H9 (cell line): ENCODE results near the gene CHCHD3. TPM values are rescaled to one million over a fixed set of nuclear protein-coding genes. Genes with fewer than 3 reads are reported as not detected.

ENCODE experiments used
- DNase-seq: peaks from one replicate; pipeline ENCODE4 v3.0.0-alpha.2; 2017
- H2AFZ ChIP-seq: one replicate; pipeline ENCODE4 v1.6.1; 2013; ENCODE audit warnings: mild to moderate bottlenecking, low read length, control low read depth, moderate library complexity
- H2AK5ac ChIP-seq: 2 replicates; pipeline ENCODE4 v1.6.1; 2013; ENCODE audit warnings: low read length, control low read depth, mixed read lengths; ENCODE audit not compliant: insufficient read length
- H2BK120ac ChIP-seq: one replicate; pipeline ENCODE4 v1.6.1; 2013; ENCODE audit warnings: low read depth, mild to moderate bottlenecking, low read length, control low read depth, inconsistent platforms; ENCODE audit not compliant: poor library complexity, severe bottlenecking
- H2BK12ac ChIP-seq: 2 replicates; pipeline ENCODE4 v1.6.1; 2013; ENCODE audit warnings: low read length, control low read depth, mixed read lengths, low read depth; ENCODE audit not compliant: insufficient read length
- H2BK15ac ChIP-seq: 2 replicates; pipeline ENCODE4 v1.6.1; 2013; ENCODE audit warnings: low read depth, low read length, control low read depth
- H2BK20ac ChIP-seq: one replicate; pipeline ENCODE4 v1.6.1; 2013; ENCODE audit warnings: low read depth, mild to moderate bottlenecking, low read length, control low read depth, inconsistent platforms; ENCODE audit not compliant: poor library complexity, severe bottlenecking
- H2BK5ac ChIP-seq: 2 replicates; pipeline ENCODE4 v1.6.1; 2013; ENCODE audit warnings: low read length, control low read depth, mixed read lengths; ENCODE audit not compliant: insufficient read length
- H3K14ac ChIP-seq: 2 replicates; pipeline ENCODE4 v1.6.1; 2013; ENCODE audit warnings: low read length, control low read depth; ENCODE audit not compliant: insufficient read depth
- H3K18ac ChIP-seq: 2 replicates; pipeline ENCODE4 v1.6.1; 2013; ENCODE audit warnings: low read depth, mild to moderate bottlenecking, mixed read lengths, low read length, control low read depth; ENCODE audit not compliant: insufficient read length
- H3K23ac ChIP-seq: 2 replicates; pipeline ENCODE4 v1.6.1; 2013; ENCODE audit warnings: low read length, control low read depth, mixed read lengths, low read depth; ENCODE audit not compliant: insufficient read length
- H3K23me2 ChIP-seq: 2 replicates; pipeline ENCODE4 v1.6.1; 2013; ENCODE audit warnings: low read depth, mild to moderate bottlenecking, mixed read lengths, low read length, control low read depth; ENCODE audit not compliant: insufficient read length, poor library complexity, severe bottlenecking
- H3K27ac ChIP-seq: 2 replicates; pipeline ENCODE4 v1.5.1; 2013; ENCODE audit warnings: low read length, control low read depth, mixed read lengths, low read depth; ENCODE audit not compliant: insufficient read length
- H3K27me3 ChIP-seq: 2 replicates; pipeline ENCODE4 v1.6.1; 2013; ENCODE audit warnings: low read length, control low read depth, inconsistent platforms; ENCODE audit not compliant: insufficient read depth
- H3K4ac ChIP-seq: 2 replicates; pipeline ENCODE4 v1.6.1; 2013; ENCODE audit warnings: low read depth, mild to moderate bottlenecking, control low read depth, inconsistent platforms, low read length, moderate library complexity
- H3K4me1 ChIP-seq: 2 replicates; pipeline ENCODE4 v1.6.1; 2013; ENCODE audit warnings: low read length, control low read depth, inconsistent platforms; ENCODE audit not compliant: insufficient read depth
- H3K4me2 ChIP-seq: 2 replicates; pipeline ENCODE4 v1.6.1; 2013; ENCODE audit warnings: low read length, control low read depth, mixed read lengths; ENCODE audit not compliant: insufficient read length, insufficient read depth
- H3K56ac ChIP-seq: 2 replicates; pipeline ENCODE4 v1.6.1; 2013; ENCODE audit warnings: low read depth, mild to moderate bottlenecking, mixed read lengths, low read length, control low read depth; ENCODE audit not compliant: insufficient read length
- H3K79me1 ChIP-seq: 2 replicates; pipeline ENCODE4 v1.6.1; 2013; ENCODE audit warnings: low read depth, mild to moderate bottlenecking, moderate library complexity, low read length, control low read depth, inconsistent platforms; ENCODE audit not compliant: insufficient read depth, poor library complexity, severe bottlenecking
- H3K79me2 ChIP-seq: 2 replicates; pipeline ENCODE4 v1.6.1; 2013; ENCODE audit warnings: low read length, control low read depth, inconsistent platforms; ENCODE audit not compliant: insufficient read depth
- H3K9ac ChIP-seq: 2 replicates; pipeline ENCODE4 v1.6.1; 2013; ENCODE audit warnings: low read length, control low read depth, mixed read lengths; ENCODE audit not compliant: insufficient read length; ENCODE audit errors: extremely low read depth
- H3K9me3 ChIP-seq: one replicate; pipeline ENCODE4 v1.6.1; 2013; ENCODE audit warnings: low read depth, low read length, inconsistent platforms; ENCODE audit not compliant: control insufficient read depth
- H3T11ph ChIP-seq: one replicate; pipeline ENCODE4 v1.6.1; 2013; ENCODE audit warnings: mild to moderate bottlenecking, low read length, control low read depth, inconsistent platforms
- H4K20me1 ChIP-seq: one replicate; pipeline ENCODE4 v1.6.1; 2013; ENCODE audit not compliant: control insufficient read depth, insufficient read length, insufficient read depth
- H4K5ac ChIP-seq: 2 replicates; pipeline ENCODE4 v1.6.1; 2013; ENCODE audit warnings: low read depth, mild to moderate bottlenecking, mixed read lengths, low read length, control low read depth; ENCODE audit not compliant: insufficient read length
- H4K8ac ChIP-seq: replicated peaks from 2 replicates; pipeline ENCODE4 v1.6.1; 2013; ENCODE audit warnings: low read length, control low read depth, mixed read lengths, low read depth; ENCODE audit not compliant: insufficient read length
- H4K91ac ChIP-seq: 2 replicates; pipeline ENCODE4 v1.6.1; 2013; ENCODE audit warnings: low read depth, mild to moderate bottlenecking, moderate library complexity, mixed read lengths, low read length, control low read depth; ENCODE audit not compliant: insufficient read length
- H3K27ac Mint-ChIP-seq, 3 experiments: 2 replicates in 2 of 3; 3 replicates in 1 of 3; pipeline ENCODE4 v1.8.0; 2020 to 2021; ENCODE audit warnings: mixed read lengths in 3 of 3, mild to moderate bottlenecking in 1 of 3, moderate library complexity in 1 of 3
- H3K27me3 Mint-ChIP-seq: 2 replicates; pipeline ENCODE4 v1.8.0; 2021; ENCODE audit warnings: low read depth, mild to moderate bottlenecking, moderate library complexity, mixed read lengths
- H3K36me3 Mint-ChIP-seq, 3 experiments: 2 replicates in 2 of 3; 3 replicates in 1 of 3; pipeline ENCODE4 v1.8.0; 2020 to 2021; ENCODE audit warnings: low read depth in 3 of 3, mixed read lengths in 3 of 3; ENCODE audit not compliant: insufficient read depth in 1 of 3
- H3K4me1 Mint-ChIP-seq, 2 experiments: 2 replicates each; pipeline ENCODE4 v1.8.0; 2020; ENCODE audit warnings: mixed read lengths in 2 of 2
- H3K4me3 Mint-ChIP-seq, 2 experiments: 2 replicates in 1 of 2; 3 replicates in 1 of 2; pipeline ENCODE4 v1.8.0; 2020 to 2021; ENCODE audit warnings: mild to moderate bottlenecking in 2 of 2, mixed read lengths in 2 of 2, moderate library complexity in 1 of 2
- H3K9me3 Mint-ChIP-seq, 2 experiments: 2 replicates in 1 of 2; 3 replicates in 1 of 2; pipeline ENCODE4 v1.8.0; 2020; ENCODE audit warnings: mild to moderate bottlenecking in 2 of 2, mixed read lengths in 2 of 2, moderate library complexity in 1 of 2
- CTCF ChIP-seq: fragments of 200-600 bp; sonication (generic); conservative IDR thresholded peaks from 3 replicates; pipeline ENCODE4 v1.8.0; 2021; ENCODE audit warnings: antibody characterized with exemption, mild to moderate bottlenecking
- WGBS: extraction: QIAGEN DNeasy Blood & Tissue Kit; methylation state at CpG from one replicate; pipeline ENCODE4 v1.1.7; 2013; ENCODE audit warnings: missing lambda C conversion rate, low lambda C conversion rate, mixed read lengths; ENCODE audit not compliant: insufficient read length; ENCODE audit errors: extremely low coverage; 5-methylcytosine and 5-hydroxymethylcytosine counted together
- total RNA-seq: library from RNA; stranded (reverse); gene quantifications from 2 replicates; pipeline ENCODE4 v1.2.1, GENCODE V29; 2021

Gene CHCHD3
- total RNA-seq, 1 experiment from 2014 or later, result 104 TPM

GRCh38 chr7:133003052-133003910, 78.6 kb downstream of the CHCHD3 start:
- H3K79me1 ChIP-seq, result peaks cover 4% of the 10 kb centered on the region
- TF ChIP-seq CTCF, result no peak

More at GRCh38 chr7:133003052-133003910, 78.6 kb downstream of the CHCHD3 start:
- H3K23me2 ChIP-seq, result no peaks in the 10 kb centered on the region
- no peak overlapping the region for H3K9ac ChIP-seq
- no peak overlapping the region for H2BK12ac ChIP-seq
- no peak overlapping the region for H2AK5ac ChIP-seq
- no CpG with 5 or more reads among the region's 4 CpGs for WGBS
- peaks cover 34 to 37% of the 10 kb centered on the region in 2 experiments for H3K4me1 Mint-ChIP-seq
- H3K18ac ChIP-seq, result no peak overlapping the region
- H4K8ac ChIP-seq, result no peak overlapping the region
- no peak overlapping the region for H3K4me2 ChIP-seq
- no peak overlapping the region for H3K27ac ChIP-seq
- no peak overlapping the region for H4K5ac ChIP-seq
- no peak overlapping the region for H3K23ac ChIP-seq
- H2BK20ac ChIP-seq, result no peak overlapping the region
- no peaks in the 10 kb centered on the region for H4K20me1 ChIP-seq
- no peaks in the 10 kb centered on the region for H3K9me3 Mint-ChIP-seq
- peak overlapping the region in 2 of 3 experiments; percentile 20 to 30; a peak in 3 of 7 replicates for H3K27ac Mint-ChIP-seq
- no peak overlapping the region for H3T11ph ChIP-seq
- no peak overlapping the region for H3K56ac ChIP-seq
- no peak overlapping the region for H2BK120ac ChIP-seq
- DNase-seq, result no peak
- no peaks in the 10 kb centered on the region for H3K27me3 Mint-ChIP-seq
- H3K9me3 ChIP-seq, result no peaks in the 10 kb centered on the region
- H2BK5ac ChIP-seq, result no peak overlapping the region
- no peak overlapping the region for H2AFZ ChIP-seq
- no peak overlapping the region for H3K4me3 Mint-ChIP-seq
- peaks cover 4% of the 10 kb centered on the region; the same call in 1 of the 2 replicates for H3K79me2 ChIP-seq
- H2BK15ac ChIP-seq, result no peak overlapping the region
- H3K4ac ChIP-seq, result no peak overlapping the region
- H4K91ac ChIP-seq, result no peak overlapping the region
- H3K27me3 ChIP-seq, result no peaks in the 10 kb centered on the region
- H3K36me3 Mint-ChIP-seq, result 0 out of 7 replicates have a peak, but pooled peaks cover 0 to 1% (median 0%) of the 10 kb centered on the region in 3 experiments
- no peak overlapping the region for H3K14ac ChIP-seq
- H3K4me1 ChIP-seq, result no peaks in the 10 kb centered on the region
